C4-2B (cell line): ENCODE results near the gene COL4A2.

ENCODE experiments used
- ZFX ChIP-seq: fragments of 450-650 bp; IDR thresholded peaks from 2 replicates; pipeline ENCODE4 v1.6.1; 2017
- TF ChIP-seq, protein P1 (sequence below): fragments of 450-650 bp; conservative IDR thresholded peaks from 2 replicates; pipeline ENCODE4 v1.5.1; 2017; ENCODE audit warnings: mild to moderate bottlenecking

GRCh38 chr13:110419946-110420345 lies 112.9 kb downstream of the COL4A2 start:
- TF ChIP-seq, protein P1, sequence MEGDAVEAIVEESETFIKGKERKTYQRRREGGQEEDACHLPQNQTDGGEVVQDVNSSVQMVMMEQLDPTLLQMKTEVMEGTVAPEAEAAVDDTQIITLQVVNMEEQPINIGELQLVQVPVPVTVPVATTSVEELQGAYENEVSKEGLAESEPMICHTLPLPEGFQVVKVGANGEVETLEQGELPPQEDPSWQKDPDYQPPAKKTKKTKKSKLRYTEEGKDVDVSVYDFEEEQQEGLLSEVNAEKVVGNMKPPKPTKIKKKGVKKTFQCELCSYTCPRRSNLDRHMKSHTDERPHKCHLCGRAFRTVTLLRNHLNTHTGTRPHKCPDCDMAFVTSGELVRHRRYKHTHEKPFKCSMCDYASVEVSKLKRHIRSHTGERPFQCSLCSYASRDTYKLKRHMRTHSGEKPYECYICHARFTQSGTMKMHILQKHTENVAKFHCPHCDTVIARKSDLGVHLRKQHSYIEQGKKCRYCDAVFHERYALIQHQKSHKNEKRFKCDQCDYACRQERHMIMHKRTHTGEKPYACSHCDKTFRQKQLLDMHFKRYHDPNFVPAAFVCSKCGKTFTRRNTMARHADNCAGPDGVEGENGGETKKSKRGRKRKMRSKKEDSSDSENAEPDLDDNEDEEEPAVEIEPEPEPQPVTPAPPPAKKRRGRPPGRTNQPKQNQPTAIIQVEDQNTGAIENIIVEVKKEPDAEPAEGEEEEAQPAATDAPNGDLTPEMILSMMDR, result no peak
- TF ChIP-seq ZFX, result no peak
